NK-92 (cell line): Measurements from ENCODE around the gene SLC16A10.
"Not testable (repeated sequence)": the region's sequence is repeated elsewhere in the genome, so short reads cannot be mapped to it uniquely, and the experiment has no call there.

ENCODE experiments used
- DNase-seq: peaks from one replicate; lab custom pipeline; 2025; ENCODE audit not compliant: unreplicated experiment; lab: John Stamatoyannopoulos, UW

The SLC16A10 gene, protein sequence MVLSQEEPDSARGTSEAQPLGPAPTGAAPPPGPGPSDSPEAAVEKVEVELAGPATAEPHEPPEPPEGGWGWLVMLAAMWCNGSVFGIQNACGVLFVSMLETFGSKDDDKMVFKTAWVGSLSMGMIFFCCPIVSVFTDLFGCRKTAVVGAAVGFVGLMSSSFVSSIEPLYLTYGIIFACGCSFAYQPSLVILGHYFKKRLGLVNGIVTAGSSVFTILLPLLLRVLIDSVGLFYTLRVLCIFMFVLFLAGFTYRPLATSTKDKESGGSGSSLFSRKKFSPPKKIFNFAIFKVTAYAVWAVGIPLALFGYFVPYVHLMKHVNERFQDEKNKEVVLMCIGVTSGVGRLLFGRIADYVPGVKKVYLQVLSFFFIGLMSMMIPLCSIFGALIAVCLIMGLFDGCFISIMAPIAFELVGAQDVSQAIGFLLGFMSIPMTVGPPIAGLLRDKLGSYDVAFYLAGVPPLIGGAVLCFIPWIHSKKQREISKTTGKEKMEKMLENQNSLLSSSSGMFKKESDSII

GRCh38 chr6:111087106-111087835, at the start of gene SLC16A10:
SLC16A10 (plus strand) TSS chr6:111087503; CDS start chr6:111087753, 250 bp downstream.
- DNase-seq = no peak

DNA sequence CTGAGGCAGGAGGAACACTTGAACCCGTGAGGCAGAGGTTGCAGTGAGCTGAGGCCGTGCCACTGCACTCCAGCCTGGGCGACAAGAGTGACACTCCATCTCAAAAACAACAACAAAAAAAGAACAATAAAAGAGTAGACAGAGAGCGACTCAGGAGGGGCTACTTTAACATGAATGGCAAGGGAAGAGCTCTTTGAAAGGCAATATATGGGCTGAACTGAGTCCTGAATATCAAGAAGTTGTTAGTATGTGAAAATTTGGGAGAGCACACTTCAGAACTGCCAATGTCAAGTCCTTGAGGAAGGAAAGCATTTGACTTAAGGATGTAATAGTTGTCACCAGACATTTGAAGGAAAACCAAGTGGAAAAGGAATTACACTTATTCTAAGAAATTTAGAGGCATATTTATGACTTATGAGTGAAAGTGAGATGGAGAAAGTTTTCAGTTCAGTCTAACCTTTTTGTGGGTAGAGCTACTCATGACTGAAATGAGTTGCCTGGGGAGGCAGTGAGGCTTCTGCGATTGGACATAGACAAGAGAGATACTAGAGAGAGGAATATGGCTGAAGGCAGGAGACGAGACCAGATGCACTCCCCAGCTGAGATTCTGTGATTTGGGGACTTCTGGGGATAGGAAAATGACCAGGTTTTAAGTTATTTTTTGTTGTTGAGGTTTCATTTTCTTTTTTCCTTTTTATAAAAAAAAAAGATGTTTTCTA, 48.6 kb upstream of the SLC16A10 start:
- no peak for DNase-seq

GRCh38 chr6:111041917-111042316, 45.4 kb upstream of the SLC16A10 start:
- no peak for DNase-seq

DNA sequence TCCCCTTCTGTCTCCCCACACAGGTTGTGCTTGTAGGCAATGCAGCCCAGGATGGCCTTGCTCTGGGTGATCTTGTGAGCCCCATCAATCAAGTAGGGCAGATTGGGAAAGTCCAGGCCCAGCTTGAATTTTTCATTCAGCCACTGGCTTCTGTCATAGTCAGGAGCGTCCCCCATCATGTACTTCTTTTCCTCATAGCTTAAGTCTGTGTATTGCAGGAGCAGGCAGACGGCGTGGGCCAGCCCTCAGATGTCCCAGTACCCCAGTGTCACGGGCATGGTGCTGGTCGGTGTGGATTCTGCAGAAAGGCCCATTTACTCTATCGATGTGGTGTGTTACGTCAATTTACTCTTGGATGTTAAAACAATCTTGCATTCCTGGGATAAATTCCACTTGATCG, 40.1 kb upstream of the SLC16A10 start:
- no peak for DNase-seq

- no peak for DNase-seq
These were observed 36.9 kb upstream of the SLC16A10 start for GRCh38 chr6:111050261-111051023.

- DNase-seq = no peak
These were observed 35.1 kb upstream of the SLC16A10 start for GRCh38 chr6:111052171-111052570.

GRCh38 chr6:111057074-111057752, 30.1 kb upstream of the SLC16A10 start:
- no peak for DNase-seq

GRCh38 chr6:111061508-111061907, 25.8 kb upstream of the SLC16A10 start:
- DNase-seq = no peak

DNA sequence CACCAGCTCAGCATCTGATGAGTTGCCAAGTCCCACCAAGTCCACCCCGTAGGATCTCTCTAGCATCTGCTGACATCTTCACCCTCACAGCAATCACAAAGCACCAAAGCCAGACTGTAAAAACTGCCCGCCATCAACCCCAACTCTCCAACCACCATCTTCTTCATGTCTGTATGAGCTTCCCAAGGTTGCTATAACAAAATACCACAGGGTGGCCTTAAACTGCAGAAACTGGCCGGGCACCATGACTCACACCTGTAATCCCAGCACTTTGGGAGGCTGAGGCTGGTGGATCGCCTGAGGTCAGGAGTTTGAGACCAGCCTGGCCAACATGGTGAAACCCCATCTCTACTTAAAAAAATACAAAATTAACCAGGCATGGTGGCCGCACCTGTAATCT, 25.3 kb upstream of the SLC16A10 start:
- not testable (repeated sequence) for DNase-seq

DNA sequence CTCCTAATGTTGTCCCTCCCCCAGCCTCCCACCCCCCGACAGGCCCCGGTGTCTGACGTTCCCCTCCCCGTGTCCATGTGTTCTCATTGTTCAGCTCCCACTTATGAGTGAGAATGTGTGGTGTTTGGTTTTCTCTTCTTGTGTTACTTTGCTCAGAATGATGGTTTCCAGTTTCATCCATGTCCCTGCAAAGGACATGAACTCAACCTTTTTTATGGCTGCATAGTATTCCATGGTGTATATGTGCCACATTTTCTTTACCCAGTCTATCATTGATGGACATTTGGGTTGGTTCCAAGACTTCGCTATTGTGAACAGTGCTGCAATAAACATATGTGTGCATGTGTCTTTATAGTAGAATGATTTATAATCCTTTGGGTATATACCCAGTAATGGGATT, 24.4 kb upstream of the SLC16A10 start:
- DNase-seq = not testable (repeated sequence)

DNA sequence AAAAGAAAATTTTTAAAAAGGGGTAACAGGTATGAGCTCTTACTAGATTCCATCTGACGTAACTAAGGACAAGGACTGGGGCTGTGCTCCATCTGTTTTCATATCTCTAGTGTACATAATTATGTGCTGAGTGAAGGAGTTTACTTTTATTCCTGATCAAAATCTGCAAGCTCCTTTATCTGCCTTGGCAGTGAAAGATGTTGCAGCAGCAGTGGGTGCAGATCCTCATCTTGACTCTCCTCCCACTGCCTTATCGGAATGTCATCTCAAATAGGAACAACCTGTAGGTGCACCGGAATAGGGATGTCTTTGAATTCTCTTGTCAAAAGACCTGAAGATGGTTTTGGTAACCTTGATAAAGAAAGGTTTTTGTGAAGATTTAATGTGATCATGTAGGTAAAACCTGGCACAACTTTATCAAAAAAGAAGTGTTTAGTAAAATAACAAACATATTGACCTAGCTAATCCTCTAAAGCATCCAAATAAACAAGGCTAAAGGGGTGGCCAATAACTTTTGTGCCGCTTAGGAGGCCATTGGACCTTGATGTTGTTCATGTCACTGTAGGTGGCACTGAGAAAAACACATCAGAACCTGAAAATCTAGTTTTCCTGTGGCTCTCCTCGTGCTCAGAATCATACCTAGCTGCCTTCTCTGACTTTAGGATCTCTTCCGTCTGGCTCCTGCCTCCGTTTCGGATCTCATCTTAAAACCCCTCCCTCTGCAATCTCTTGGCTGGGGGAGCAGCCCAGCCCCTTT, 19.0 kb upstream of the SLC16A10 start:
- no peak for DNase-seq

DNA sequence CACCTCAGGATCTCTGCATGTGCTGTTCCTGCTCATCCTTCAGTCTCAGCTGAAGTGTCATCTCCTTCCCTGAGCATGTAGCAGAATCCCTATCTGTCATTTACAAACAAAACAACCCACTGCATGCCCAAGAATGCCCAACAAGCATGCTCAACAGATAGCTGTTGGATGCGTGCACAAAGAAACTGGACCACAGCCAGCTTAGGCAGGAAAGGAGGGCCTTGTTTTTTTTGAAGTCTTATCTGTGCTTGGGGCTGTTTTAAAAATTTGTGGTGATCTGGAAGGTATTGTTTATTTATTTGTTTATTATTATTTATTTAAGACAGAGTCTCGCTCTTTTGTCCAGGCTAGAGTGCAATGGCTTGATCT, 18.5 kb upstream of the SLC16A10 start:
- DNase-seq = no peak

- DNase-seq = no peak
These were observed 17.8 kb upstream of the SLC16A10 start for GRCh38 chr6:111069382-111070104.

GRCh38 chr6:111070105-111071005, 16.9 kb upstream of the SLC16A10 start:
- DNase-seq = no peak

GRCh38 chr6:111072801-111073360, 14.4 kb upstream of the SLC16A10 start:
- no peak for DNase-seq

- no peak for DNase-seq
These were observed 13.0 kb upstream of the SLC16A10 start for GRCh38 chr6:111074311-111074710.

DNA sequence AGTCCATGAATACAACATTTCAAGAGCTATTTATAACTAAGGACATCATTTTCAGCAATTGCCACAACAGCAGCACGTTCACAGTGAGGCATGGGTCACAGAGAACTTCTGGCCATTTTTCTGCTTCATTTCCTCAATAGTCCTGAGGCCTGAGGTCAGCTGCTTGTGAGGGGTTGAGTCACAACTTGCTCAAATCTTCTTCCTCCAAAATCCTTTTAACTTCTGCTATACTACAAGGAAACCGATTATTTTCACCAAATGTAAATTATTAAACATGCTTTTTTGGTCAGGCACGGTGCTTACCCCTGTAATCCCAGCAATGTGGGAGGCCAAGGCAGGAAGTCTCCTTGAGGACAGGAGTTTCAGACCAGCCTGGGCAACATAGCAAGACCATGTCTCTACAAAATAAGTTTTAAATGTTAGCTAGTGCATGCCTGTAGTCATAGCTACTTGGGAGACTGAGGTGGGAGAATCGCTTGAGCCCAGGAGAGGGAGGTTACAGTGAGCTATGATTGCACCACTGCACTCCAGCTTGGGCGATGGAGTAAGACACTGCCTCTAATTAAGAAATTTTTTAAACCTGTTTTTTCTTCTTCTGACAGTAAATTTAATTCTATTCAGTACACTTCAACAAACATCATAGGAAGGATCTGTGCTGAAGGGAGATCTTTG, 11.1 kb upstream of the SLC16A10 start:
- DNase-seq = no peak
